Measurements from ENCODE around the gene FARP1.

The FARP1 gene

GRCh38 chr13:98327371-98328270 lies 184.7 kb downstream of the FARP1 start:
- no peak for DNase-seq (ENCODE audit: extremely low read depth in 1 of 2, low read depth in 1 of 2)

DNA sequence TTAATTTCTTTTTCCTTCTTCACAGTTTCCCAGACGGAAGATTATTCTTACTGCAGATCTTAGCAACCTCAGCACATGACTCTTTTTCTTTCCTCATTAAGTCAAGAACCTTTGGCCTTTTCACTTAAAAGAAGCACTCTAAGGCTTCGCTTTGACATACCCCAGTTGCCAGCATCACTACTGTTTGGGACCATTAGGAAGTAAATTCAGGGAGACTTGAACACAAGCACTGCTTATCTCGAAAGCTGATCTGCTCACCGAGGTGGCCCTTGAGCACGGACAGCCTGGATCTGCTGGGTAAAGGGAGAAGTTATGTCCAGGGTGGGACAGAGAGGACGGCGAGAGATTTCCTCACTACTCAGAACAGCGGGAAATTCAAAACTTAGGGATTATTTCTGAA lies 185.6 kb downstream of the FARP1 start:
- DNase-seq (ENCODE audit: extremely low read depth in 1 of 2, low read depth in 1 of 2), result no peak

DNA sequence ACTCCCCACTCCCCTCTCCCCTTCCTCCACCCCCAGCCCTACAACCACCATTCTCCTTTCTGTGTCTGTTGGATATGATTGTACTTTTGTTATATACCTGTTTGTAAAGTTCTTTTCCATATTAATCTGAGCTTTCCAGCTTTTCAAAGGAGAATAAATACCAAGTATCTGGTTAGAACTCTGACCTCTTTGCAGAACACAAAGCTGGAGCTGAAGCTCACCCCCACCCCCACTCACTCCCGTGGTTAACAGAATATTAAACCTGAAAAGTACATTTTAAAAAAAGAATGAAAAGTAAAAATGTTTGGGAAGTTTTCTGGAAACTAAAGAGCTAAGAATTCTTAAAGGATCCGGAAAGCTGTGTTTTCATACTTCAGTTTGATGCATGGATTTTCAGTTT lies 189.3 kb downstream of the FARP1 start:
- no peak for DNase-seq (ENCODE audit: extremely low read depth in 1 of 2, low read depth in 1 of 2)

DNA sequence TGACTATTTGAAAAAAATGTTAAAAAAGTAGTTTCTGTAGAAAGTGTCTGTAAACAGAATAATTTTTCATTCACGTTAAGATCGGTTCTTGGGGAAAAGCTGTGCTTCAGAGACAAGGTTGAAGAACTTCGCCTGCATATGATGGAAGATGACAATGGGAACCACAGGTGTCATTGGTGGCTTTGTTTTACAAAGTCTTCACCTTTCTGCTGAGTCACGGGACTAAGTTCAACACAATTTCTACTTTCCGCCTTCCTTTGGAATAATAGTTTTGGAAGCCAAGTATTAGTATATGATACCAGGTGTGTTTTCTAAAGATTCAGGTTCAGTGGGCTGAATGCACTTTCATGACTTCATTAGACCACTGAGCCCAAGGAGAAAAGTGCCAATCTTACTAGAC lies 189.8 kb downstream of the FARP1 start:
- DNase-seq (ENCODE audit: extremely low read depth in 1 of 2, low read depth in 1 of 2), result no peak

DNA sequence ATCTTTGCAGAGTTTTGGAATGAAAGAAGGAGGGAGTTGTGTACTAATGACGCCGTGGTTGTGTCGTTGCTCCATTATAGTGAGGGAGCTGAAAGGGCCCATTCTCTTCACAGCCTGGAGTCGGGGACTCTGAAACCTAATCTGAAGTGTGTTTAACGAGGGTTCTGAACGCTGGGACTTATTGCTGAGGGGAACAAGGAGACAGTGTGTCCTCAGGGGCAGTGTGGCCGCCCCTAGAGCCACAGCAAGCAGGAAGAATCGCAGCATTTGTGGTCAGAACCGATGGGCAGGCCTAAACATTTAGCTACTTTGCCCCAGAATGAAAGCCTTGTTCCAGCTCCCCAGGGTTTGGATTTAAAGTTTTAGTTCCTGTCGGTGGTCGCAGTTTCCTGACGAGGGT lies 190.6 kb downstream of the FARP1 start:
- DNase-seq (ENCODE audit: extremely low read depth in 1 of 2, low read depth in 1 of 2), result no peak

DNA sequence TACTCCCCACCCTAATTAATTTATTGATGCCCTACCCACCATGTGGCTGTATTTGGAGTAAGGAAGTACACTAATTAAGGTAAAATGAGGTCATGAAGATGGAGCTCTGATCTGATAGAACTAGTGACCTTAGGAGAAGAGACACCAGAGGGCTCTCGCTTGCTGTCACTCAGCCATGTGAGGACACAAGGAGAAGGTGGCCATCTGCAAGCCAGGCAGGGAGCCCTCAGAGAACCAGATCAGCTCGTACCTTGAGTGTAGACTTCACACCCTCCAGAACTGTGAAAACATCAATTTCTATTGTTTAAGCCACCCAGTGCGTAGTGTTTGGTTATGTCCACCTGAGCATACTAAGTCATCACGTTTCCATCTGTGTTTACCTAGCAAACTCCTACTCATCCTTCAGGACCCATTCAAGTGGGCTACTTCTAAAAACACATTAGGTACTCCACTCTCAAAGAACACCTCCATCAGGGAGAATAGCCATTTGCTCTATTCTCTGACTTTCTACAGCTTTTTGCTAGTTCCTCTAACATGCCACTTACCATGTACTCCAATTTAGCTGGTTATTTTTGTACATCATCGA lies 191.8 kb downstream of the FARP1 start:
- DNase-seq (ENCODE audit: extremely low read depth in 1 of 2, low read depth in 1 of 2), result no peak

DNA sequence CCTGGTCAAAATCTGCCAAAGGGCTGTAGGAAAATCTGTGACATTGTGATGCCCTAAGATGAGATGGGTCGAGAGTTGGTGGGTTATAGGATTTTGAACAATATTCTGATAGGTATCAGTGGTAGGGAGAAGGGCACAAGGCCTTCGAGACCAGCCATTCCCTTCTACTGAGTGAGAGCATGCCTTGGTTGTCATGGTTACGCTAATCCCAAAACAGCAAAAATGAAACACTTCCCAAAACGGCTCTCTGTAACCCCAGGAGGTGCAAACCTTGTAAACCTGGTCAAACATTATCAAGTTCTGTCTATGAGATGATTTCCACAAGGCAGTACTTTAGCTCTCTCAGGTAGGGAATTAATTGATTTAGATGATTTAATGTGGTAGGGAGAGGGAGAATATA lies 192.8 kb downstream of the FARP1 start:
- DNase-seq (ENCODE audit: extremely low read depth in 1 of 2, low read depth in 1 of 2), result no peak

GRCh38 chr13:98338310-98338709 lies 195.4 kb downstream of the FARP1 start:
- no peak for DNase-seq (ENCODE audit: extremely low read depth in 1 of 2, low read depth in 1 of 2)

DNA sequence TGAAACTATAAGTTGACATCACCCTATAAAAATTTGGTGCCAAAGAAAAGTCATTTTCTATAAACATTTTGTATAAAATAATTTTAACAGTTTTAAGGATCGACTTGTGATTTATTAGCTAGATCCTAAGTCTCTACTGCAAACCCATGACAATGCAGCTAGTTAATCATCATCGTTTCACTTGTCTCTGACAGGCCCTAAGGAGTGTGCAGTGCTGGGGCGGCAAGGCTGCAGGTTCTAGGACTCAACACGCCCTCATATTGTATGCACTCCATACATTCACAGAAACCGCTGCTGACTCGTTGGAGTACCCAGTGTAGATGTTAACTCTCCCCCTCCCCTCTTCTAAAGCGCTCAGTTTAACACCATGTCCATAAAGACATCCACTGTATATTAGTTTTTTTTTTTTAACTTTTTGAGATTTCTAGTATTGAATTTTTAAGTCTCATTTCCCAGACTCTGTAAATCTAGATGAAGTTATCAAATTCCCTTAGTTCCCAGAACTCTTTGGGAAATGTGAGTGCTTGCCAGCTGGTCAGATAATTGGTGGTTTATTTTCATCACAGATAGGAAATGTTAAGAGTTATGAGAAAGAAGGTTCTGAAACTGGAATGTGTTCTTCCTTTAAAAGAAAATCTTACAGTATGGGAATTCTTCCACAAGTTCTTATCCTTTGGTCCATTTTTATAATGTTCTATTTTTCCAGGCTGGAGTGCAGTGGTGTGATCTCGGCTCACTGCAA lies 197.0 kb downstream of the FARP1 start:
- DNase-seq (ENCODE audit: extremely low read depth in 1 of 2, low read depth in 1 of 2), result no peak

- DNase-seq (ENCODE audit: extremely low read depth in 1 of 2, low read depth in 1 of 2), result no peak
These were observed 200.1 kb downstream of the FARP1 start for GRCh38 chr13:98342953-98343352.

GRCh38 chr13:98343461-98343860 lies 200.6 kb downstream of the FARP1 start:
- no peak for DNase-seq (ENCODE audit: extremely low read depth in 1 of 2, low read depth in 1 of 2)

DNA sequence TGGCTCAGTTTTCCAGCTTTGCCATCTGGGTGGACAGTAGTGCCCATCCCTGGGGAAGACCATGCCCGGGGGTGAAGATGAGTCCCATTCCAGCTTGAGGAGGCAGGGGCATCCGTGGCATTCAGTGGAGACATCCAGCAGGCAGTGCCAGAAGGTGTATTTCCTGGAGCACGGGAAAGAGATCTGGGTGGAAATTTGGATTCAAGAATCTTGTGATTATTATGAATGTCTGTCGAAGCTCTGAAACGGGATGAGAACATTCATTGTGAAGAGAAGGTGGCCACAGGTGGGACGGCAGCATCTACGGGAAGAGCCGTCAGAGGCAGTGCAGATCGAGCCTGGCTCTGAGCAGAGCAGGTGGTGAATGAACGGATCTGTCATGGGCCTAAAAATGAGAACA lies 201.5 kb downstream of the FARP1 start:
- DNase-seq (ENCODE audit: extremely low read depth in 1 of 2, low read depth in 1 of 2), result no peak

GRCh38 chr13:98345107-98345935 lies 202.4 kb downstream of the FARP1 start:
- no peak for DNase-seq (ENCODE audit: extremely low read depth in 1 of 2, low read depth in 1 of 2)

DNA sequence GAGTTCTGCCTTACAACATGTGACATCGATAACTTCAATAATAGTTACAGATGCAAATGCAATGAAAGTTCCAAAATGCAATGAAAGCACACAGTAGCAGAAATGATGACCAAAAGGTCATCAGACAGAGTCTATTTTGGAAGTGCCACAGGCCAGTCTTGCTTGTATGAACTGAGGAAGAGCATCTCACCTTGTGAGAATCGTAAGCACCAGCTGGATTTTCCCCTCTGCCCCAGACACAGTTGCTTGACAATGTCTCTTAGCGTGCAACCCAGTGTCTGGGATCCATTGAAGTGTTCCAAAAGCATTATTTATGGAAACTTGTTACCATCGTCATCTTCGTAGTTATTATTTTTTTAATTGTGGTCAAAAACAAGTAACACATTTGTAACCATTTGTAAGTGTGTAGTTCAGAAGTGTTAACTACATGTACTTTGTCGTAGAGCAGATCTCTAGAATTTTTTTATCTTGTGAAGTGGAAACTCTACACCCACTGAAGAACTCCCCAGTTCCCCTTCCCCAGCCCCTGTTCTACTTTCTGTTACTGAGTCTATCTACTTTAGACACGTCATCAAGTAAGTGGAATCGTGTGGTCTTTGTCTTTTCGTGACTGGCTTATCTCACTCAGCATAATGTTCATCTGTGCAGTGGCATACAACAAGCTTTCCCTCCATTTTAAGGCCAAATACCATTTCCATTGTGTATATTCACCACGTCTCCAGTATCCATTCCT lies 204.2 kb downstream of the FARP1 start:
- no peak for DNase-seq (ENCODE audit: extremely low read depth in 1 of 2, low read depth in 1 of 2)

DNA sequence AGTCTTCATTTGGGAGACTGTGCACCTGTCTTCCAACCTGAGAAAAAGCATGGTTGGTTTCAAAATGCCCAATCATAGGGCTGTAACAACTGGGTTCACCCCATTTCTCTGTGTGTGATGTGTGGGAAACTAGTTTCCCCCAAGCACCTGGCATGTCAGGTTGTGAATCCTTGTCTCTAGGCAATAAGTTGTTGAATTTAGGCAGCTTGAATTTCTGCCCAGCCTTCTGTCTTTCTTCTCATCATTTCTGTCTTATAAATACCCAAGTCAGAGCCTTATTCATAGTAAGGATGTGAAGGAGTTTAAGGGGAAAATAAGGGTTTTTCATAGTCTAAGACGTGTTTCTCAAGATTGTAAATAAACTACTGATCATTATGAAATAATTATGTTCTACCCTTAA lies 204.9 kb downstream of the FARP1 start:
- DNase-seq (ENCODE audit: extremely low read depth in 1 of 2, low read depth in 1 of 2), result no peak

GRCh38 chr13:98348466-98349200 lies 205.7 kb downstream of the FARP1 start:
- no peak for DNase-seq (ENCODE audit: extremely low read depth in 1 of 2, low read depth in 1 of 2)

- DNase-seq (ENCODE audit: extremely low read depth in 1 of 2, low read depth in 1 of 2), result no peak
These were observed 206.9 kb downstream of the FARP1 start for GRCh38 chr13:98349731-98350305.

- DNase-seq (ENCODE audit: extremely low read depth in 1 of 2, low read depth in 1 of 2), result no peak
These were observed 207.9 kb downstream of the FARP1 start for GRCh38 chr13:98350746-98351330.

GRCh38 chr13:98351636-98352035 lies 208.7 kb downstream of the FARP1 start:
- no peak for DNase-seq (ENCODE audit: extremely low read depth in 1 of 2, low read depth in 1 of 2)

All from activated CD8-positive, alpha-beta memory T cell treated with anti-CD3 and anti-CD28 coated beads for 1 hour (primary cell).